HepG2 (cell line): ENCODE data around the gene HTR1E.

Experiments
- MYC ChIP-seq: sonication (generic); formaldehyde crosslinking; IDR thresholded peaks from 2 replicates; pipeline ENCODE4 v1.9.0; 2021; ENCODE audit warnings: missing genetic modification reagents, borderline replicate concordance
- ZFP36 ChIP-seq: fragments of 150-350 bp; IDR thresholded peaks from 2 replicates; pipeline ENCODE4 v1.6.1; 2018; ENCODE audit warnings: borderline replicate concordance, low read length, low read depth; ENCODE audit not compliant: partially characterized antibody
- TF ChIP-seq, protein P1 (sequence below): sonication (generic); formaldehyde crosslinking; IDR thresholded peaks from 2 replicates; pipeline ENCODE4 v1.5.0; 2020; ENCODE audit warnings: mild to moderate bottlenecking, missing genetic modification reagents, moderate library complexity
- TF ChIP-seq, protein P2 (sequence below): sonication (generic); formaldehyde crosslinking; IDR thresholded peaks from 2 replicates; pipeline ENCODE4 v1.4.0; 2020; ENCODE audit warnings: missing genetic modification reagents

DNA sequence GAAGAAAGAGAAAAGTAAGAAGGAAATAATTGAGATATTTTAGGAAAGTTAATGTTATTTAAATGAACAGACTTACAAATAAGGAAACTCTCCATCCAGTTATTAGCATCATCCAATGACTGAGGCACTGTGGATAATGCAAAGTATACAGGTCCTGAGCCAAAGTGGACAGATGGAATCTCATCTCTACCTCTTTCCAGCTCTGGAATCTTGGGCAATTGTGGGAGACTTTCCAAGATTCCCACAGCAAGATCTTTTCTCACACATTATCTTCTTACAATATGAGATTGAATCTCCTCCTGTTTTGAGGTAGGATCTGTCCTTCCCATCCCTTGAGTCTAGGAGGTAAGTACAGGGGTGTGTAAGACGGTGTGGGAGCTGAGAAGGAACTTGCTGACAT, 28.9 kb downstream of the HTR1E start:
- TF ChIP-seq, protein P1, sequence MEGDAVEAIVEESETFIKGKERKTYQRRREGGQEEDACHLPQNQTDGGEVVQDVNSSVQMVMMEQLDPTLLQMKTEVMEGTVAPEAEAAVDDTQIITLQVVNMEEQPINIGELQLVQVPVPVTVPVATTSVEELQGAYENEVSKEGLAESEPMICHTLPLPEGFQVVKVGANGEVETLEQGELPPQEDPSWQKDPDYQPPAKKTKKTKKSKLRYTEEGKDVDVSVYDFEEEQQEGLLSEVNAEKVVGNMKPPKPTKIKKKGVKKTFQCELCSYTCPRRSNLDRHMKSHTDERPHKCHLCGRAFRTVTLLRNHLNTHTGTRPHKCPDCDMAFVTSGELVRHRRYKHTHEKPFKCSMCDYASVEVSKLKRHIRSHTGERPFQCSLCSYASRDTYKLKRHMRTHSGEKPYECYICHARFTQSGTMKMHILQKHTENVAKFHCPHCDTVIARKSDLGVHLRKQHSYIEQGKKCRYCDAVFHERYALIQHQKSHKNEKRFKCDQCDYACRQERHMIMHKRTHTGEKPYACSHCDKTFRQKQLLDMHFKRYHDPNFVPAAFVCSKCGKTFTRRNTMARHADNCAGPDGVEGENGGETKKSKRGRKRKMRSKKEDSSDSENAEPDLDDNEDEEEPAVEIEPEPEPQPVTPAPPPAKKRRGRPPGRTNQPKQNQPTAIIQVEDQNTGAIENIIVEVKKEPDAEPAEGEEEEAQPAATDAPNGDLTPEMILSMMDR (CRISPR knock-in tag) = no peak
- TF ChIP-seq, protein P2, sequence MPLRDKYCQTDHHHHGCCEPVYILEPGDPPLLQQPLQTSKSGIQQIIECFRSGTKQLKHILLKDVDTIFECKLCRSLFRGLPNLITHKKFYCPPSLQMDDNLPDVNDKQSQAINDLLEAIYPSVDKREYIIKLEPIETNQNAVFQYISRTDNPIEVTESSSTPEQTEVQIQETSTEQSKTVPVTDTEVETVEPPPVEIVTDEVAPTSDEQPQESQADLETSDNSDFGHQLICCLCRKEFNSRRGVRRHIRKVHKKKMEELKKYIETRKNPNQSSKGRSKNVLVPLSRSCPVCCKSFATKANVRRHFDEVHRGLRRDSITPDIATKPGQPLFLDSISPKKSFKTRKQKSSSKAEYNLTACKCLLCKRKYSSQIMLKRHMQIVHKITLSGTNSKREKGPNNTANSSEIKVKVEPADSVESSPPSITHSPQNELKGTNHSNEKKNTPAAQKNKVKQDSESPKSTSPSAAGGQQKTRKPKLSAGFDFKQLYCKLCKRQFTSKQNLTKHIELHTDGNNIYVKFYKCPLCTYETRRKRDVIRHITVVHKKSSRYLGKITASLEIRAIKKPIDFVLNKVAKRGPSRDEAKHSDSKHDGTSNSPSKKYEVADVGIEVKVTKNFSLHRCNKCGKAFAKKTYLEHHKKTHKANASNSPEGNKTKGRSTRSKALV (CRISPR knock-in tag) = no peak
- TF ChIP-seq ZFP36 (no peak), MYC (CRISPR knock-in tag) (no peak)
